Fibroblast of gingiva (primary cell): ENCODE measurements around the gene MRPS5.
"Not testable (repeated sequence)": the region's sequence is repeated elsewhere in the genome, so short reads cannot be mapped to it uniquely, and the experiment has no call there.

ENCODE experiments used
- DNase-seq: peaks from one replicate; pipeline ENCODE4 v3.0.0-alpha.2; 2011; ENCODE audit warnings: low read depth

Gene MRPS5

GRCh38 chr2:95046371-95047112, 75.1 kb downstream of the MRPS5 start:
- DNase-seq: no peak

GRCh38 chr2:95044601-95045000, 77.0 kb downstream of the MRPS5 start:
- DNase-seq: no peak

- peak; percentile 72 for DNase-seq
These were observed 78.1 kb downstream of the MRPS5 start for GRCh38 chr2:95043300-95044093.

- DNase-seq: no peak
These were observed 78.9 kb downstream of the MRPS5 start for GRCh38 chr2:95042472-95043271.

- no peak for DNase-seq
These were observed 79.7 kb downstream of the MRPS5 start for GRCh38 chr2:95041824-95042442.

GRCh38 chr2:95041060-95041823, 80.4 kb downstream of the MRPS5 start:
- no peak for DNase-seq

GRCh38 chr2:95040426-95040825, 81.2 kb downstream of the MRPS5 start:
- no peak for DNase-seq

- no peak for DNase-seq
These were observed 81.6 kb downstream of the MRPS5 start for GRCh38 chr2:95039978-95040377.

- no peak for DNase-seq
These were observed 82.2 kb downstream of the MRPS5 start for GRCh38 chr2:95039363-95039762.

GRCh38 chr2:95038635-95039298, 82.8 kb downstream of the MRPS5 start:
- DNase-seq: no peak

GRCh38 chr2:95037841-95038585, 83.6 kb downstream of the MRPS5 start:
- DNase-seq: not testable (repeated sequence)

- no peak for DNase-seq
These were observed 84.2 kb downstream of the MRPS5 start for GRCh38 chr2:95037384-95037839.

- DNase-seq: no peak
These were observed 84.8 kb downstream of the MRPS5 start for GRCh38 chr2:95036596-95037383.
